IMR-90 (cell line): ENCODE measurements around the gene ASIC2. TPM values are rescaled to one million over a fixed set of nuclear protein-coding genes. Genes with fewer than 3 reads are reported as not detected.

Experiments
- ATAC-seq: fragments of 200-7000 bp; cut with Tn5 transposase; 2 replicates; pipeline ENCODE4 v1.9.1; 2020; ENCODE audit warnings: low read depth, mild to moderate bottlenecking, moderate library complexity
- BruUV-seq: library from RNA; stranded (reverse); fragments of 400-500 nt; replicated peaks from 2 replicates; lab custom pipeline; 2021; lab: Mats Ljungman, UMichigan
- CTCF ChIA-PET: fragments of 300-600 bp; formaldehyde crosslinking; extraction: SDS; loops from one replicate; lab custom pipeline; 2021; ENCODE audit warnings: antibody characterized with exemption; lab: Yijun Ruan, JAX
- POLR2A ChIA-PET: fragments of 300-600 bp; sonication (Branson Sonifier 250); formaldehyde crosslinking; loops from one replicate; lab custom pipeline; 2022; ENCODE audit warnings: antibody characterized with exemption; ENCODE audit not compliant: unreplicated experiment; lab: Charles Lee
- DNase-seq: peaks from one replicate; pipeline ENCODE4 v3.0.0; 2013
- H2AFZ ChIP-seq: replicated peaks from 2 replicates; pipeline ENCODE3; 2013; ENCODE audit warnings: low read length, mild to moderate bottlenecking; ENCODE audit not compliant: poor library complexity
- H2AK5ac ChIP-seq: 2 replicates; pipeline ENCODE4 v1.6.1; 2013; ENCODE audit warnings: low read depth, low read length, inconsistent platforms
- H2AK9ac ChIP-seq: replicated peaks from 2 replicates; pipeline ENCODE3; 2013; ENCODE audit warnings: mild to moderate bottlenecking, low read depth, low read length, moderate library complexity; ENCODE audit not compliant: poor library complexity
- H2BK120ac ChIP-seq: 2 replicates; pipeline ENCODE4 v1.6.1; 2013; ENCODE audit warnings: low read depth, low read length, inconsistent platforms
- H2BK15ac ChIP-seq: 3 replicates; pipeline ENCODE4 v1.6.1; 2013; ENCODE audit warnings: low read depth, low read length, inconsistent platforms
- H2BK20ac ChIP-seq: 2 replicates; pipeline ENCODE4 v1.6.1; 2013; ENCODE audit warnings: low read depth, mild to moderate bottlenecking, inconsistent platforms, low read length, moderate library complexity
- H2BK5ac ChIP-seq: 2 replicates; pipeline ENCODE4 v1.6.1; 2013; ENCODE audit warnings: mild to moderate bottlenecking, low read depth, low read length, inconsistent platforms; ENCODE audit not compliant: poor library complexity, severe bottlenecking
- H3K14ac ChIP-seq: replicated peaks from 2 replicates; pipeline ENCODE4 v1.6.1; 2013; ENCODE audit warnings: low read depth, low read length, inconsistent platforms
- H3K18ac ChIP-seq: 2 replicates; pipeline ENCODE4 v1.6.1; 2013; ENCODE audit warnings: low read depth, low read length, control low read depth
- H3K23ac ChIP-seq: 2 replicates; pipeline ENCODE4 v1.6.1; 2013; ENCODE audit warnings: low read depth, low read length, inconsistent platforms
- H3K27ac ChIP-seq: 2 replicates; pipeline ENCODE4 v1.5.1; 2013; ENCODE audit warnings: mild to moderate bottlenecking, control low read depth, low read length; ENCODE audit not compliant: insufficient read depth
- H3K27me3 ChIP-seq: 2 replicates; pipeline ENCODE4 v1.6.1; 2013; ENCODE audit warnings: low read length; ENCODE audit not compliant: control insufficient read depth, insufficient read depth
- H3K36me3 ChIP-seq: 2 replicates; pipeline ENCODE4 v1.6.1; 2013; ENCODE audit warnings: low read length, mixed read lengths; ENCODE audit not compliant: control insufficient read depth, insufficient read depth
- H3K4ac ChIP-seq: 2 replicates; pipeline ENCODE4 v1.6.1; 2013; ENCODE audit warnings: low read depth, low read length, inconsistent platforms
- H3K4me1 ChIP-seq: 2 replicates; pipeline ENCODE4 v1.6.1; 2013; ENCODE audit warnings: low read length, mixed read lengths; ENCODE audit not compliant: control insufficient read depth, insufficient read depth
- H3K4me2 ChIP-seq: 2 replicates; pipeline ENCODE4 v1.6.1; 2013; ENCODE audit warnings: low read depth, mild to moderate bottlenecking, control low read depth, low read length, moderate library complexity
- H3K4me3 ChIP-seq: 2 replicates; pipeline ENCODE4 v1.5.1; 2013; ENCODE audit warnings: low read depth, mild to moderate bottlenecking, control low read depth, low read length, moderate library complexity; ENCODE audit not compliant: insufficient read depth
- H3K56ac ChIP-seq: 2 replicates; pipeline ENCODE4 v1.6.1; 2013; ENCODE audit warnings: low read length, inconsistent platforms; ENCODE audit not compliant: insufficient read depth; ENCODE audit errors: extremely low read depth
- H3K79me1 ChIP-seq, 2 experiments: 2 replicates each; pipeline ENCODE4 v1.6.1; 2013; ENCODE audit warnings: low read length in 2 of 2, inconsistent platforms in 1 of 2, low read depth in 1 of 2
- H3K9ac ChIP-seq: 2 replicates; pipeline ENCODE4 v1.6.1; 2013; ENCODE audit warnings: low read depth, low read length, control low read depth
- H3K9me1 ChIP-seq: 2 replicates; pipeline ENCODE4 v1.6.1; 2013; ENCODE audit warnings: low read length, inconsistent platforms; ENCODE audit not compliant: insufficient read depth
- H3K9me3 ChIP-seq: 2 replicates; pipeline ENCODE4 v1.6.1; 2013; ENCODE audit warnings: low read length; ENCODE audit not compliant: control insufficient read depth, insufficient read depth
- H4K20me1 ChIP-seq: 2 replicates; pipeline ENCODE4 v1.6.1; 2013; ENCODE audit warnings: low read length, inconsistent platforms; ENCODE audit not compliant: insufficient read depth
- H4K5ac ChIP-seq: 2 replicates; pipeline ENCODE4 v1.6.1; 2013; ENCODE audit warnings: mild to moderate bottlenecking, low read depth, low read length, control low read depth
- H4K8ac ChIP-seq, 2 experiments: 2 replicates each; pipeline ENCODE4 v1.6.1; 2013; ENCODE audit warnings: low read depth in 2 of 2, low read length in 2 of 2, control low read depth in 1 of 2, inconsistent platforms in 1 of 2
- H4K91ac ChIP-seq: 2 replicates; pipeline ENCODE4 v1.6.1; 2013; ENCODE audit warnings: low read depth, low read length, inconsistent platforms; ENCODE audit not compliant: insufficient read depth
- whole genome bisulfite sequencing, 2 experiments: methylation state at CpG; one replicate each; pipeline versions ENCODE4 v1.1.5 to v1.1.7; 2013; ENCODE audit warnings: missing lambda C conversion rate in 2 of 2; ENCODE audit not compliant: insufficient read length in 1 of 2; ENCODE audit errors: extremely low coverage in 2 of 2; 5-methylcytosine and 5-hydroxymethylcytosine counted together
- dilution Hi-C: fragments of 300-500 bp; cut with HindIII; formaldehyde crosslinking; loops from one replicate; pipeline ENCODE4 v1.14.3; 2018; ENCODE audit warnings: low sequenced_read_pairs; ENCODE audit not compliant: unreplicated experiment
- in situ Hi-C: fragments of 300-500 bp; cut with MboI; formaldehyde crosslinking; loops from 3 replicates; pipeline ENCODE4 v1.14.3; 2019; ENCODE audit warnings: low sequenced_read_pairs, inconsistent platforms, mixed read lengths
- intact Hi-C: fragments of 100-400 bp; cut with micrococcal nuclease; formaldehyde crosslinking; loops from 2 replicates; pipeline ENCODE4 v1.10.0; 2022
- polyA plus RNA-seq, 3 experiments: library from polyadenylated mRNA; depleted of rRNA; stranded (reverse); fragments of >200 nt; gene quantifications; 2 replicates each; pipeline ENCODE4 v1.2.3, GENCODE V29; 2012; ENCODE audit warnings: low replicate concordance in 1 of 3
- total RNA-seq: library from RNA; depleted of rRNA; stranded (reverse); fragments of >200 nt; gene quantifications from 2 replicates; pipeline ENCODE4 v1.2.3, GENCODE V29; 2012
- TF ChIP-seq, protein P1 (sequence below): conservative IDR thresholded peaks from 2 replicates; pipeline ENCODE4 v1.5.1; 2012; ENCODE audit warnings: mild to moderate bottlenecking, low read depth, low read length, improper control_type of control experiment

The ASIC2 gene
- total and polyA plus RNA-seq, 2 of the 4 experiments (the other 2 are of a cell fraction), result under 0.01 to 0.15 TPM

DNA sequence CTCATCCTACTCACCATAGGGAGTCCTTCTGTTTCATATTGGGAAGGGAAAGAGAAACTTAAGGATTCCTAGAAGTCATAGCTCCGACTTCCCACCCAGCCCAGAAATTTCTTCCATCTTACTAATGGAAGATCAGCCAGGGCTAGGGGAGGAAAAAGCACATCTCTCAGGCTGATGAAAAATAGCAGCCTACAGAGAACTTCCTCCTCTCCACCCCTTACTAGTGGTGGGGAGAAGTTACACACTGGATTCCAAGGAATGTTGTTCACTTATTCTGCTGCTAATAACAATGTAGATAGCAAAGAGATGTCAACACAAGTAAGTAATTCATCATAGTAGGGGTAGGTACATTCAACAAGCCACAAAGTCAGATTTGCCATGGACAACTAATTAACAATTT is 207.1 kb downstream of the ASIC2 start:
- Histone ChIP-seq H3K56ac (no peak overlapping the region), H4K5ac (no peak overlapping the region), H3K23ac (no peak overlapping the region), H3K27ac (no peak overlapping the region), H2BK20ac (no peak overlapping the region), H2BK120ac (no peak overlapping the region), H3K79me1 (no peaks in the 10 kb centered on the region), H3K9ac (no peak overlapping the region), H3K4me2 (no peak overlapping the region), H4K20me1 (no peaks in the 10 kb centered on the region), H2BK5ac (no peak overlapping the region), H3K27me3 (no peaks in the 10 kb centered on the region), H3K4me1 (no peaks in the 10 kb centered on the region), H3K9me3 (no peaks in the 10 kb centered on the region), H2AFZ (no peak overlapping the region), H3K9me1 (no peaks in the 10 kb centered on the region), H3K4me3 (no peak overlapping the region), H3K14ac (no peak overlapping the region), H2AK5ac (no peak overlapping the region), H4K91ac (no peak overlapping the region), H3K36me3 (no peaks in the 10 kb centered on the region), H4K8ac (no peak overlapping the region), H3K4ac (no peak overlapping the region), H2BK15ac (no peak overlapping the region), H3K18ac (no peak overlapping the region), H2AK9ac (no peak overlapping the region)
- DNase-seq (no peak), ATAC-seq (no peak)
- TF ChIP-seq, protein P1, sequence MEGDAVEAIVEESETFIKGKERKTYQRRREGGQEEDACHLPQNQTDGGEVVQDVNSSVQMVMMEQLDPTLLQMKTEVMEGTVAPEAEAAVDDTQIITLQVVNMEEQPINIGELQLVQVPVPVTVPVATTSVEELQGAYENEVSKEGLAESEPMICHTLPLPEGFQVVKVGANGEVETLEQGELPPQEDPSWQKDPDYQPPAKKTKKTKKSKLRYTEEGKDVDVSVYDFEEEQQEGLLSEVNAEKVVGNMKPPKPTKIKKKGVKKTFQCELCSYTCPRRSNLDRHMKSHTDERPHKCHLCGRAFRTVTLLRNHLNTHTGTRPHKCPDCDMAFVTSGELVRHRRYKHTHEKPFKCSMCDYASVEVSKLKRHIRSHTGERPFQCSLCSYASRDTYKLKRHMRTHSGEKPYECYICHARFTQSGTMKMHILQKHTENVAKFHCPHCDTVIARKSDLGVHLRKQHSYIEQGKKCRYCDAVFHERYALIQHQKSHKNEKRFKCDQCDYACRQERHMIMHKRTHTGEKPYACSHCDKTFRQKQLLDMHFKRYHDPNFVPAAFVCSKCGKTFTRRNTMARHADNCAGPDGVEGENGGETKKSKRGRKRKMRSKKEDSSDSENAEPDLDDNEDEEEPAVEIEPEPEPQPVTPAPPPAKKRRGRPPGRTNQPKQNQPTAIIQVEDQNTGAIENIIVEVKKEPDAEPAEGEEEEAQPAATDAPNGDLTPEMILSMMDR, result no peak
- BruUV-seq, result no TSS peak
- intact Hi-C loops, result no loop called here
- ChIA-PET POLR2A (no interaction called here), CTCF (no interaction called here)
- in situ Hi-C loops, result loop anchor here (10.0 kb wide), 1 partner anchor 59 kb away; no protein-coding TSS in a partner anchor
- dilution Hi-C loops, result no loop called here
- no CpG with 5 or more reads among the region's 1 CpG for WGBS, 2 experiments
